GM12892 (cell line): Measurements from ENCODE around the gene IQCK.

Experiments used
- POLR2A ChIP-seq: IDR thresholded peaks from 2 replicates; pipeline ENCODE4 v1.6.1; 2011; ENCODE audit warnings: low read depth, low read length, control low read depth
- POLR2AphosphoS5 ChIP-seq: IDR thresholded peaks from 2 replicates; pipeline ENCODE4 v1.6.1; 2011; ENCODE audit warnings: low read depth, low read length, control low read depth
- TAF1 ChIP-seq: IDR thresholded peaks from 2 replicates; pipeline ENCODE4 v1.6.1; 2011; ENCODE audit warnings: low read depth, mild to moderate bottlenecking, control low read depth, low read length, borderline replicate concordance

GRCh38 chr16:19749571-19750080, 31.6 kb downstream of the IQCK start:
- no peak for TF ChIP-seq POLR2A
- no peak for TF ChIP-seq POLR2AphosphoS5
- no peak for TF ChIP-seq TAF1
